Measurements from ENCODE around the gene ADIPOR1. TPM values are rescaled to one million over a fixed set of nuclear protein-coding genes. Genes with fewer than 3 reads are reported as not detected.
A peak's percentile ranks its signal among the peaks of the same experiment; 100 is the strongest.

ADIPOR1 gene
- total and polyA plus RNA-seq, 2 of the 4 experiments (the other 2 are of a cell fraction) = 82.7 to 92.5 TPM

DNA sequence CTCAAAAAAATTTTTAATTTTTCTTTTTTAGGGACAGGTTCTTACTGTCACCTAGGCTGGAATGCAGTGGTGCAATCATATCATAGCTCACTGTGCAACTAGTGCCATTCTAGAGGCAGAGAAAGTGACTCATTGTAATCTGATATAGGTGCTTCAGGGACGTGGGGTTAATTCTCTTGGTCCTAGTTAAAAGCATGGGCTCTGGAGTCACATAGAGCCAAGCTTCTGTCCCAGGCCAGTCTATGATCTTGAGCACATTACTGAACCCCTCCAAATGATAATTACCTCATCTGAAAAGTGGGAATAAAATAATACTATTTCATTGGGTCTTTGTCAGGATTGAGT is 1.1 kb upstream of the ADIPOR1 start:
- TF ChIP-seq NFE2L2 (IDR thresholded peaks at IDR 0.05; ENCODE audit: low read depth, low read length) (no peak), MAZ (IDR thresholded peaks at IDR 0.05; ENCODE audit: borderline replicate concordance, low read depth, low read length) (no peak), RAD21 (IDR thresholded peaks at IDR 0.05; ENCODE audit: low read length) (no peak), CHD1 (IDR thresholded peaks at IDR 0.05; ENCODE audit: low read depth, low read length) (no peak), RCOR1 (IDR thresholded peaks at IDR 0.05; ENCODE audit: insufficient replicate concordance, low read length) (no peak), FOS (IDR thresholded peaks at IDR 0.05; ENCODE audit: low read depth, low read length) (peak; percentile 67; the same call in 1 of the 2 replicates), MXI1 (IDR thresholded peaks at IDR 0.05; ENCODE audit: borderline replicate concordance, low read depth, low read length) (no peak), RFX5 (IDR thresholded peaks at IDR 0.05; ENCODE audit: low read depth, low read length) (no peak), BHLHE40 (IDR thresholded peaks at IDR 0.05; ENCODE audit: low read depth, low read length) (no peak), MAFK (IDR thresholded peaks at IDR 0.05; ENCODE audit: low read depth, low read length) (no peak), SMC3 (IDR thresholded peaks at IDR 0.05; ENCODE audit: low read depth, low read length) (no peak), CEBPB (IDR thresholded peaks at IDR 0.05; ENCODE audit: low read depth, low read length) (peak; percentile 93), POLR2A (IDR thresholded peaks at IDR 0.05; ENCODE audit: low read depth, low read length) (no peak)
- TF ChIP-seq, protein P1, sequence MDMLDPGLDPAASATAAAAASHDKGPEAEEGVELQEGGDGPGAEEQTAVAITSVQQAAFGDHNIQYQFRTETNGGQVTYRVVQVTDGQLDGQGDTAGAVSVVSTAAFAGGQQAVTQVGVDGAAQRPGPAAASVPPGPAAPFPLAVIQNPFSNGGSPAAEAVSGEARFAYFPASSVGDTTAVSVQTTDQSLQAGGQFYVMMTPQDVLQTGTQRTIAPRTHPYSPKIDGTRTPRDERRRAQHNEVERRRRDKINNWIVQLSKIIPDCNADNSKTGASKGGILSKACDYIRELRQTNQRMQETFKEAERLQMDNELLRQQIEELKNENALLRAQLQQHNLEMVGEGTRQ (IDR thresholded peaks at IDR 0.05; ENCODE audit: low read depth, low read length) = no peak
- TF ChIP-seq, protein P2, sequence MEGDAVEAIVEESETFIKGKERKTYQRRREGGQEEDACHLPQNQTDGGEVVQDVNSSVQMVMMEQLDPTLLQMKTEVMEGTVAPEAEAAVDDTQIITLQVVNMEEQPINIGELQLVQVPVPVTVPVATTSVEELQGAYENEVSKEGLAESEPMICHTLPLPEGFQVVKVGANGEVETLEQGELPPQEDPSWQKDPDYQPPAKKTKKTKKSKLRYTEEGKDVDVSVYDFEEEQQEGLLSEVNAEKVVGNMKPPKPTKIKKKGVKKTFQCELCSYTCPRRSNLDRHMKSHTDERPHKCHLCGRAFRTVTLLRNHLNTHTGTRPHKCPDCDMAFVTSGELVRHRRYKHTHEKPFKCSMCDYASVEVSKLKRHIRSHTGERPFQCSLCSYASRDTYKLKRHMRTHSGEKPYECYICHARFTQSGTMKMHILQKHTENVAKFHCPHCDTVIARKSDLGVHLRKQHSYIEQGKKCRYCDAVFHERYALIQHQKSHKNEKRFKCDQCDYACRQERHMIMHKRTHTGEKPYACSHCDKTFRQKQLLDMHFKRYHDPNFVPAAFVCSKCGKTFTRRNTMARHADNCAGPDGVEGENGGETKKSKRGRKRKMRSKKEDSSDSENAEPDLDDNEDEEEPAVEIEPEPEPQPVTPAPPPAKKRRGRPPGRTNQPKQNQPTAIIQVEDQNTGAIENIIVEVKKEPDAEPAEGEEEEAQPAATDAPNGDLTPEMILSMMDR (conservative IDR thresholded peaks at IDR 0.05; ENCODE audit: low read depth, low read length) = no peak
- TF ChIP-seq, protein P3, sequence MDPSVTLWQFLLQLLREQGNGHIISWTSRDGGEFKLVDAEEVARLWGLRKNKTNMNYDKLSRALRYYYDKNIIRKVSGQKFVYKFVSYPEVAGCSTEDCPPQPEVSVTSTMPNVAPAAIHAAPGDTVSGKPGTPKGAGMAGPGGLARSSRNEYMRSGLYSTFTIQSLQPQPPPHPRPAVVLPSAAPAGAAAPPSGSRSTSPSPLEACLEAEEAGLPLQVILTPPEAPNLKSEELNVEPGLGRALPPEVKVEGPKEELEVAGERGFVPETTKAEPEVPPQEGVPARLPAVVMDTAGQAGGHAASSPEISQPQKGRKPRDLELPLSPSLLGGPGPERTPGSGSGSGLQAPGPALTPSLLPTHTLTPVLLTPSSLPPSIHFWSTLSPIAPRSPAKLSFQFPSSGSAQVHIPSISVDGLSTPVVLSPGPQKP (IDR thresholded peaks at IDR 0.05; ENCODE audit: borderline replicate concordance, low read depth, low read length) = no peak
- Histone ChIP-seq H2AFZ (replicated peaks; ENCODE audit: low read length, poor library complexity) (no peak overlapping the region), H3K36me3 (ENCODE audit: control insufficient read depth, insufficient read depth, low read length) (peaks cover 8% of the 10 kb centered on the region), H3K9me3 (ENCODE audit: control insufficient read depth, insufficient read depth, low read length) (no peaks in the 10 kb centered on the region), H3K18ac (ENCODE audit: low read depth, low read length) (no peak overlapping the region), H2BK5ac (ENCODE audit: low read depth, low read length, poor library complexity, severe bottlenecking) (no peak overlapping the region), H3K9me1 (ENCODE audit: insufficient read depth, low read length) (peaks cover 10% of the 10 kb centered on the region), H3K79me1 (ENCODE audit: low read depth in 1 of 2, low read length in 2 of 2) (peaks cover 11 to 41% of the 10 kb centered on the region in 2 experiments), H3K27ac (ENCODE audit: insufficient read depth, low read length) (no peak overlapping the region), H3K14ac (replicated peaks; ENCODE audit: low read depth, low read length) (no peak overlapping the region), H4K20me1 (ENCODE audit: insufficient read depth, low read length) (peaks cover 13% of the 10 kb centered on the region; the same call in 1 of the 2 replicates), H3K4me1 (ENCODE audit: control insufficient read depth, insufficient read depth, low read length) (peaks cover 9% of the 10 kb centered on the region), H3K23ac (ENCODE audit: low read depth, low read length) (no peak overlapping the region), H2BK20ac (ENCODE audit: low read depth, low read length) (no peak overlapping the region), H3K4ac (ENCODE audit: low read depth, low read length) (no peak overlapping the region), H2AK9ac (replicated peaks; ENCODE audit: low read depth, low read length, poor library complexity) (no peak overlapping the region), H4K5ac (ENCODE audit: low read depth, low read length) (no peak overlapping the region), H4K91ac (ENCODE audit: insufficient read depth, low read depth, low read length) (no peak overlapping the region), H4K8ac (ENCODE audit: low read depth in 2 of 2, low read length in 2 of 2) (no peak overlapping the region), H2BK15ac (ENCODE audit: low read depth, low read length) (no peak overlapping the region), H2BK120ac (ENCODE audit: low read depth, low read length) (no peak overlapping the region), H3K27me3 (ENCODE audit: control insufficient read depth, insufficient read depth, low read length) (no peaks in the 10 kb centered on the region), H3K56ac (ENCODE audit: extremely low read depth, insufficient read depth, low read length) (no peak overlapping the region), H3K4me2 (ENCODE audit: low read depth, low read length) (no peak overlapping the region), H3K9ac (ENCODE audit: low read depth, low read length) (no peak overlapping the region), H3K4me3 (ENCODE audit: insufficient read depth, low read depth, low read length) (no peak overlapping the region), H2AK5ac (ENCODE audit: low read depth, low read length) (no peak overlapping the region)
- in situ Hi-C loops (cut with MboI; ENCODE audit: low sequenced_read_pairs) (no loop called here), intact Hi-C loops (cut with micrococcal nuclease) (no loop called here), dilution Hi-C loops (cut with HindIII; ENCODE audit: low sequenced_read_pairs, unreplicated experiment) (no loop called here)
- no TSS peak for BruUV-seq (replicated peaks)
- DNase-seq (peak; percentile 74), ATAC-seq (ENCODE audit: low read depth) (peak; percentile 22)
- POLR2A ChIA-PET (ENCODE audit: unreplicated experiment) = no interaction called here
- WGBS, 2 experiments (ENCODE audit: extremely low coverage in 2 of 2, insufficient read length in 1 of 2) = no CpG with 5 or more reads among the region's 1 CpG
- CTCF ChIA-PET = no interaction called here

Measured in IMR-90 (cell line).